CD4-positive, alpha-beta T cell treated with Interleukin-17A for 4 hours (primary cell): Measurements from ENCODE around the gene DUSP6.

ENCODE experiments used
- DNase-seq: peaks from one replicate; pipeline ENCODE4 v3.0.0-alpha.2; 2020; ENCODE audit warnings: mixed read lengths

DUSP6 gene

GRCh38 chr12:89328151-89329030 lies 23.9 kb downstream of the DUSP6 start:
- no peak for DNase-seq

DNA sequence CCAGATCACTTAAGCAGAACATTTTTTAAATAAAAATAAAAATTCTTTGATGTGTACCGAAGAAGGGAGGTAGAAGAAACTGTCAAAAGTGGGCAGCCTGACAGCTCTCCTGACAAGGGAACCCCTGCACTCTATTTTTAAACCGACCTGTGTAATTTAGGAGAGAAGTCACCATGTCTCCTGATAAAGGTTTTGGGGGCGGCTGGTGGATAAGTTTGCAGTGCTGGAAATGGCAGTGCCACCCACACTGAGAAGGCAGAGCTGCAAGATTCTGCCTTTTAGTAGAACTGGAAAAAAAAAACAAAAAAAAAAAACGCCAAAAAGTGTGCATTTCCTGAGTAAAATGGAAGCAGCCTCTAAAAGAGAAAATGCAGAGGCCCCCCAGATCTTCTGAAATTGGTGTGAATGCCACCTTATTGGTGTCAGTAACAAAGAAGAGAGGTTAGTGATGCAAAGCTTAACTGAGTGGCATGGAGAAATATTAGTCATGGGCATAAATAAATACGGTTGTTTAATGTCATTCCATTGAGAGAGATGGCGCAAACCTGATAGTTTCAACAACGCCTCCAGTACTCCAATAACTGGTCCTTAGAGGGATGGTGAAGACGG lies 24.7 kb downstream of the DUSP6 start:
- DNase-seq: no peak

DNA sequence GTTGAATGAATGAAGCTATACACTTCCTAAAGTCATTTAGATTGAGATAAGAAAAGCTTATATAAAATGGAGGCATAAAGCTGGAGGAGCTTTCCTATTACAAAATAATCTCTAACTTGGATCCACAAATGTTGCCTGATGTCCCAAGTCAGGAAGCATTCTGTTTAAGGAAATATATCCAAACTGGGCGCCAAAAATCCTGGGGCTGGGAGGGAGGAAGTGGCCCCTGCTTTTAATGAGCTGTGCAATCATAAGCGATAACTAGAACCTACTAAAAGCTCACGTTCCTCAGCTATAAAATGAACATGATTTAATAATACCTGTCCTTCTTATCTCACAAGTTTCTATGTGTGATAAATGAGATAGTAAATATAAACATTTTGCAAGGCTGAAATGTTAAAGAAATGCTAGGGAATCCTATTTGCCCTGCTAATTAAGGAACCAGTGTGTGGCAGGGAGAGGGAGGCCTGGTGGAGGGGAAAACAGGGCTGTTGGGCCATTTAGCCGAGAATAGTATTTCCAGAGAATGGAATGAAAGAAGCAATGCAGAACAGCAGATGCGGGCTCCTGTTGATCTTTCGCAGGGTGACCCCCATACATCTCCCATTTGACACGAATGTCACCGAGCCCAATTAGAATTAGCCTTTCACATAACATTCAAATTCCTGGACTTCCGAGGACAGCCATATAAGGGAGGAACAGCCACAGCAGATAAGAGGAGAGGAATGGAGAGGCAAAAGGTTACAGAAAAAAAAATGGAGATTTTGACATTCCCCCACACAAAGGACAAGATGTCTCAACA lies 25.9 kb downstream of the DUSP6 start:
- DNase-seq: no peak

- DNase-seq: no peak
These were observed 26.8 kb downstream of the DUSP6 start for GRCh38 chr12:89325495-89325894.

- no peak for DNase-seq
These were observed 27.9 kb downstream of the DUSP6 start for GRCh38 chr12:89324437-89324836.

GRCh38 chr12:89323568-89324218 lies 28.6 kb downstream of the DUSP6 start:
- no peak for DNase-seq

DNA sequence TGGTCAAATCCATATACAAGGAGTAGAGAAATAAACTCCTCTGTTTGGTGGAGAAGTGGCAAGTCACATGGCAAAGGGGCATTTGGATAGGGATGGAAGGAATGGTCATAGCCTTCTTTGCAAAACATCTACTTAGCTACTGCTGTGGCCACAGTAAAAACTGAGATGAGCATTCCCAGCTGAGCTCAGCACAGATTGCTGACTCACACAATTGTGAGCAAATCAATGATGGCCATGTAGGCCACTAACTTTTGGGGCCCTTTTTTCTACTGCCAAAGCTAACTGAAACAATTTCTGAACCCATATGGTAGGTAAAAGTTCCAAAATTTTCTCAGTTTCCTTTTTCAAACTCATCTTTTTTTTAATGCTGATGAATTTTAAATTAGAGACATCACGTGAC lies 31.6 kb downstream of the DUSP6 start:
- no peak for DNase-seq

DNA sequence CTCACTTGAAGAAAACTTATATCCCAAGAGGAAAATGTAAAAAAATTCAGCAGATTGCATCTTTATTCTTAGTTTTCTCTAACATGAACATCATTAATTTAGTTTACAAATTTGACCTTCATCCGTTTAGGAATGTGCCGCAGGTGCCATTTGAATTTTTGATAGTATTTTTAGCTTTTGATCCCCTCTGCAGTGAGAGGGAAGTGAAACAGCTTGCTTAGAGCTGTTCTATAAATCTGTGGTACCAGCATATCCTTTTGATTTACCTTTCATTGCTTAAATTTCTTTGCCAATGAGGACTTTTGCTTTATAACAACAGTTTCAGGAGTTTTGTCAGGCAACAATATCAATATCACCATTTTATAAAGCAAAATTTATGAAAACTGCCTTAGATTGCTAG lies 32.7 kb downstream of the DUSP6 start:
- no peak for DNase-seq

- no peak for DNase-seq
These were observed 33.2 kb downstream of the DUSP6 start for GRCh38 chr12:89319122-89319521.

DNA sequence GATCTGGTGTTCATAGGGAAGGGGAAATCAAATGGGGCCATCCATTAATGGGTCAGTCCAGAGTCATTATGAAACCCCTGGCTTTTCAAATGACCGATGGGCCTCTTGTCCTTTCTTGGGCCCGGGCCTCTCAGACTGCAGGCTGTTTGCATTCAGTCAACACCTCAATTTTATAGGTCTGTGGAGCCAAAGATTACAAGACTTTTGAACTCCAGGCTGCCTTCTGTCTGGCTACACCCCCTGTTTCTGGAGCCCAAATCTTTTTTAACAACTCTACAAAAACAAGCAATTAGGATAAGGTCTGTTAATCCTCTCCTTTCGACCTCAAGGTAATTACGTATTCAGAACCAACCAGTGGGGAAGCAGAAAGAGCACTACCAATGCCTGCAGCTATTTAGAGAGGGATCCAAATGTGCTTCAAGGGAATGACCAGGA lies 35.6 kb downstream of the DUSP6 start:
- no peak for DNase-seq

DNA sequence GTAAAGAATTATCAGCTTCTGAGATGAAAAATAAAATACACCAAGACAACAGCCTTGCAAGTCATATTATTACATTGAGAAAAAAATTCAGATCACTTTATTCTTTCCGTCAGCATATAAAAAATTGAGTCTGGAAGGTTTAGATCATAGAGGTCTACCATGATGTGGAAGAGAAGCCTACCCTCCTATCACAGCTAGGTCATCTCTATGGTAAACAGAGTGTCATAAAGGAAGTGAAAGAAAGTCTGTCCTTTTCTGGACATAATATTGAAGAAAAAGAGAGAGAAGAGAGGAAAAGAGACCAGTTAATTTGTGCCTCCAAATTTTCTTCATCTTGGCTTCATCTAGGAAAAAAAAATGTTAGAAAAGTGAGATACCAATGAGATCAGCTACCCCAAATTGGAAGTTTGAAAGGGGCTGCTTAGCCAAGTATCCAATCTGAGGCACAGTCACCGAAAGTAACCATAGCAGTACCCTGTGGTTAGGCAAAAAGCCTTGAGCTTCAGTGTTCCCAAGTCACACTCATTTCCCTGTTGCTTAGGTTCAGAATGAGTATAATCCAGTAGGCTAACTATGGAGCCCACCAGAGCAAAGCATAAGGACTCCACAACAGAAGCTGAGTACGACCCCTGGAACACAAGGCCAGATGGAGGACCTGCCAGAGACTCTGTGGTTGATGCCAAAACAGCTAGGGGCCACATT lies 38.1 kb downstream of the DUSP6 start:
- no peak for DNase-seq

GRCh38 chr12:89311703-89312293 lies 40.5 kb downstream of the DUSP6 start:
- DNase-seq: no peak

DNA sequence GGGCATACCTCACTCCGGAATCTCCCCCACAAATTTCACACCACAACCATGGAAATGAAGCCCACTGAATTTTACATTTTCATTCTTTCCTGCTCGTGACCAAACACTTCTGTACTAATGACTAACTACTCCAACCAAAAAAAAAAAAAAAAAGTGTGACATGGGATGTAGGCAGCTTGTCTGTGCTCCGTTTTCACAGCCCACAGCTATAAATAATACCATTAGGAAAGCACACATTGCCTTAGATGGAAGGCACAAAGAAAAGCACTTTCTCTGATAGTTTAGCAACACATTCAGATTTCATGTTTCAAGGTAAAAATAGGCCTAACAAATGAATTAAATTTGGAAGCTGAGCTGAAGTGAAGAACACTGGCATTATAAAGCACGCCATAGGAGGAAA lies 42.5 kb downstream of the DUSP6 start:
- DNase-seq: no peak

GRCh38 chr12:89309440-89309802 lies 42.9 kb downstream of the DUSP6 start:
- no peak for DNase-seq

- no peak for DNase-seq
These were observed 44.6 kb downstream of the DUSP6 start for GRCh38 chr12:89307474-89308253.

DNA sequence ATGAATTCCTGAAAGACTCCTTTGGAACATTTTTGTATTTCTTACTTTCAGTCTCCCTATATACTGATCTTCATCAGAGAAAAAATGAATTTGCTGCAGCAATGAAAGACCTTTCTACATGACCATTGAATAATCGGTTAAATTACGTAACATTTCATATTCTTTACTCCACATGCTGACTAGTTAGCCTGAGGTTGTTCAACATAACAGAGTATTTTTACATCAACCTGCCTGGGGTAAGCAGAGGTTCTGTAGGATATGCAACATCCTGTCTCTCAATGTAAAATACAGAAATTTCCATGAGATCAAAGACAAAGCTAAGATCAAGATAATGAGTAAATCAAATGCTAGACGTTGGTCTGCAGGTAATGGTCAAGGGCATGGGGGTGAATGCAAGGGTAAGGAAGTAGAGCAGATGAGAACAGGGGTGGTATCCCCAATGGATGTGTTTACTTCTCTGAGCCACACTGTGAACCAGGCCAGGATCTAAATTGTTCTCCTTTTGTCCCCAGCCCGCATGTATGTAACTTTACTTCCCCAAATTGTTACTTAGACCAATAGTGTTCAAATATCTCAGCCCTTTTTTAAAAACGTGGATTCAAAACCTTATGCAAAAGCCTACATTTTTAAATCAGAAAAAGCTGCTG lies 45.4 kb downstream of the DUSP6 start:
- no peak for DNase-seq

GRCh38 chr12:89305373-89305772 lies 46.9 kb downstream of the DUSP6 start:
- no peak for DNase-seq

GRCh38 chr12:89299931-89300330 lies 52.4 kb downstream of the DUSP6 start:
- DNase-seq: no peak

- DNase-seq: no peak
These were observed 52.9 kb downstream of the DUSP6 start for GRCh38 chr12:89299417-89299816.
